ENCODE measurements around the gene MDC1.

MDC1 gene

DNA sequence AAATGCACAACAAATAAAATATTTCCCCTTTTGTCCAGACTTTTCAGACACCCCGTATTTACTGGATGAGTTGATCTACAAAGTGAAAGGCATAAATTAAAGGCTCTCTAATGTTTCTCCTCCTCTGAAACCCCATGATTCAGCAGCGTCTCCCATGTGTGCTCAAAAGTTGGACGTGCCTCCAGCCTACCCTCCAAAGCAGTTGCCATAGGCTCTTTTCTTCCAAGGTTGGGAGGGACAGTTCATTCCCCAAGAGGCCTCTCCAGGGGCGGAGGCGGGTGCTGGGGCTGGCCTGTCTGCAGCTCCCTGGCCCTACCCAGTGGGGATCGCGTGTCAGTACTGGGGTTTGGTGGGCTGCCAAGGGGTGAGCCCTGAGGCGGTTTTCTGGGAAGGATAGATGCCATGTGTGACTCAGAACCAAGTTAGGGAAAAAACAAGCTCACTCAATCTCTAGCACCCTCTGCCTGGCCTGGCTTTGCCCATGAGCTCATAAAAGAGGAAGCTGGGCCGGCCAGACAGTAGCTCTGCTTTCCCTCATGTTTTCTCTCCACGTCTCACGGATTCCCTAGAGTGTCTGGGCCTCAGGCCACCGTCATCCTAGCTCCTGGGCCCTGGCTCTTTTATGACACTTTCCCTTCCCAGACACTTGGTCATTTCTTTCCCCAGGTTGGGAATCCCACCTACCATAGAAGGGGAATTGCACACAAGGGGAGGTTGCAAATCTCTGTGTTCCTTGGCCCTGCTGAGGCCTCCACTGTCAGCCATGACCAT lies 35.3 kb upstream of the MDC1 start (continued):
- TF ChIP-seq, protein P1, sequence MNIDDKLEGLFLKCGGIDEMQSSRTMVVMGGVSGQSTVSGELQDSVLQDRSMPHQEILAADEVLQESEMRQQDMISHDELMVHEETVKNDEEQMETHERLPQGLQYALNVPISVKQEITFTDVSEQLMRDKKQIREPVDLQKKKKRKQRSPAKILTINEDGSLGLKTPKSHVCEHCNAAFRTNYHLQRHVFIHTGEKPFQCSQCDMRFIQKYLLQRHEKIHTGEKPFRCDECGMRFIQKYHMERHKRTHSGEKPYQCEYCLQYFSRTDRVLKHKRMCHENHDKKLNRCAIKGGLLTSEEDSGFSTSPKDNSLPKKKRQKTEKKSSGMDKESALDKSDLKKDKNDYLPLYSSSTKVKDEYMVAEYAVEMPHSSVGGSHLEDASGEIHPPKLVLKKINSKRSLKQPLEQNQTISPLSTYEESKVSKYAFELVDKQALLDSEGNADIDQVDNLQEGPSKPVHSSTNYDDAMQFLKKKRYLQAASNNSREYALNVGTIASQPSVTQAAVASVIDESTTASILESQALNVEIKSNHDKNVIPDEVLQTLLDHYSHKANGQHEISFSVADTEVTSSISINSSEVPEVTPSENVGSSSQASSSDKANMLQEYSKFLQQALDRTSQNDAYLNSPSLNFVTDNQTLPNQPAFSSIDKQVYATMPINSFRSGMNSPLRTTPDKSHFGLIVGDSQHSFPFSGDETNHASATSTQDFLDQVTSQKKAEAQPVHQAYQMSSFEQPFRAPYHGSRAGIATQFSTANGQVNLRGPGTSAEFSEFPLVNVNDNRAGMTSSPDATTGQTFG (tag by site-specific recombination; IDR thresholded peaks at IDR 0.05; ENCODE audit: borderline replicate concordance) = no peak
- peak; percentile 80; the same call in 1 of the 2 replicates for TF ChIP-seq KLF7 (tag by site-specific recombination; IDR thresholded peaks at IDR 0.05; ENCODE audit: borderline replicate concordance)
- no peak for TF ChIP-seq ZNF133 (tag by site-specific recombination; IDR thresholded peaks at IDR 0.05)
- TF ChIP-seq ZNF324 (tag by site-specific recombination; IDR thresholded peaks at IDR 0.05) = peak; percentile 58; the same call in 1 of the 2 replicates
- TF ChIP-seq ZNF157 (tag by site-specific recombination; IDR thresholded peaks at IDR 0.05) = no peak
- TF ChIP-seq, protein P2, sequence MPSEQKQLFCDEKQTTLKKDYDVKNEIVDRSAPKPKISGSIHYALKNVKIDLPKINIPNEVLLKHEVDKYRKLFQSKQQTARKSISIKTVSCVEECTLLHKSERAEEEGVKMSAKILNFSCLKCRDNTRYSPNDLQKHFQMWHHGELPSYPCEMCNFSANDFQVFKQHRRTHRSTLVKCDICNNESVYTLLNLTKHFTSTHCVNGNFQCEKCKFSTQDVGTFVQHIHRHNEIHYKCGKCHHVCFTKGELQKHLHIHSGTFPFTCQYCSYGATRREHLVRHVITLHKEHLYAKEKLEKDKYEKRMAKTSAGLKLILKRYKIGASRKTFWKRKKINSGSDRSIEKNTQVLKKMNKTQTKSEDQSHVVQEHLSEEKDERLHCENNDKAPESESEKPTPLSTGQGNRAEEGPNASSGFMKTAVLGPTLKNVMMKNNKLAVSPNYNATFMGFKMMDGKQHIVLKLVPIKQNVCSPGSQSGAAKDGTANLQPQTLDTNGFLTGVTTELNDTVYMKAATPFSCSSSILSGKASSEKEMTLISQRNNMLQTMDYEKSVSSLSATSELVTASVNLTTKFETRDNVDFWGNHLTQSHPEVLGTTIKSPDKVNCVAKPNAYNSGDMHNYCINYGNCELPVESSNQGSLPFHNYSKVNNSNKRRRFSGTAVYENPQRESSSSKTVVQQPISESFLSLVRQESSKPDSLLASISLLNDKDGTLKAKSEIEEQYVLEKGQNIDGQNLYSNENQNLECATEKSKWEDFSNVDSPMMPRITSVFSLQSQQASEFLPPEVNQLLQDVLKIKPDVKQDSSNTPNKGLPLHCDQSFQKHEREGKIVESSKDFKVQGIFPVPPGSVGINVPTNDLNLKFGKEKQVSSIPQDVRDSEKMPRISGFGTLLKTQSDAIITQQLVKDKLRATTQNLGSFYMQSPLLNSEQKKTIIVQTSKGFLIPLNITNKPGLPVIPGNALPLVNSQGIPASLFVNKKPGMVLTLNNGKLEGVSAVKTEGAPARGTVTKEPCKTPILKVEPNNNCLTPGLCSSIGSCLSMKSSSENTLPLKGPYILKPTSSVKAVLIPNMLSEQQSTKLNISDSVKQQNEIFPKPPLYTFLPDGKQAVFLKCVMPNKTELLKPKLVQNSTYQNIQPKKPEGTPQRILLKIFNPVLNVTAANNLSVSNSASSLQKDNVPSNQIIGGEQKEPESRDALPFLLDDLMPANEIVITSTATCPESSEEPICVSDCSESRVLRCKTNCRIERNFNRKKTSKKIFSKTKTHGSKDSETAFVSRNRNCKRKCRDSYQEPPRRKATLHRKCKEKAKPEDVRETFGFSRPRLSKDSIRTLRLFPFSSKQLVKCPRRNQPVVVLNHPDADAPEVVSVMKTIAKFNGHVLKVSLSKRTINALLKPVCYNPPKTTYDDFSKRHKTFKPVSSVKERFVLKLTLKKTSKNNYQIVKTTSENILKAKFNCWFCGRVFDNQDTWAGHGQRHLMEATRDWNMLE (tag by site-specific recombination; conservative IDR thresholded peaks at IDR 0.05; ENCODE audit: low read depth) = peak; percentile 35; the same call in 1 of the 2 replicates
- TF ChIP-seq BCL11A (tag by site-specific recombination; IDR thresholded peaks at IDR 0.05; ENCODE audit: low read depth) = peak; percentile 76; the same call in 1 of the 2 replicates
- no peak for TF ChIP-seq ZNF146 (tag by site-specific recombination; IDR thresholded peaks at IDR 0.05)
- no peak for TF ChIP-seq ZNF585B (tag by site-specific recombination; IDR thresholded peaks at IDR 0.05)
- no peak for TF ChIP-seq ZNF560 (tag by site-specific recombination; IDR thresholded peaks at IDR 0.05; ENCODE audit: borderline replicate concordance)
- TF ChIP-seq ZNF48 (tag by site-specific recombination; IDR thresholded peaks at IDR 0.05) = no peak
- TF ChIP-seq, protein P3, sequence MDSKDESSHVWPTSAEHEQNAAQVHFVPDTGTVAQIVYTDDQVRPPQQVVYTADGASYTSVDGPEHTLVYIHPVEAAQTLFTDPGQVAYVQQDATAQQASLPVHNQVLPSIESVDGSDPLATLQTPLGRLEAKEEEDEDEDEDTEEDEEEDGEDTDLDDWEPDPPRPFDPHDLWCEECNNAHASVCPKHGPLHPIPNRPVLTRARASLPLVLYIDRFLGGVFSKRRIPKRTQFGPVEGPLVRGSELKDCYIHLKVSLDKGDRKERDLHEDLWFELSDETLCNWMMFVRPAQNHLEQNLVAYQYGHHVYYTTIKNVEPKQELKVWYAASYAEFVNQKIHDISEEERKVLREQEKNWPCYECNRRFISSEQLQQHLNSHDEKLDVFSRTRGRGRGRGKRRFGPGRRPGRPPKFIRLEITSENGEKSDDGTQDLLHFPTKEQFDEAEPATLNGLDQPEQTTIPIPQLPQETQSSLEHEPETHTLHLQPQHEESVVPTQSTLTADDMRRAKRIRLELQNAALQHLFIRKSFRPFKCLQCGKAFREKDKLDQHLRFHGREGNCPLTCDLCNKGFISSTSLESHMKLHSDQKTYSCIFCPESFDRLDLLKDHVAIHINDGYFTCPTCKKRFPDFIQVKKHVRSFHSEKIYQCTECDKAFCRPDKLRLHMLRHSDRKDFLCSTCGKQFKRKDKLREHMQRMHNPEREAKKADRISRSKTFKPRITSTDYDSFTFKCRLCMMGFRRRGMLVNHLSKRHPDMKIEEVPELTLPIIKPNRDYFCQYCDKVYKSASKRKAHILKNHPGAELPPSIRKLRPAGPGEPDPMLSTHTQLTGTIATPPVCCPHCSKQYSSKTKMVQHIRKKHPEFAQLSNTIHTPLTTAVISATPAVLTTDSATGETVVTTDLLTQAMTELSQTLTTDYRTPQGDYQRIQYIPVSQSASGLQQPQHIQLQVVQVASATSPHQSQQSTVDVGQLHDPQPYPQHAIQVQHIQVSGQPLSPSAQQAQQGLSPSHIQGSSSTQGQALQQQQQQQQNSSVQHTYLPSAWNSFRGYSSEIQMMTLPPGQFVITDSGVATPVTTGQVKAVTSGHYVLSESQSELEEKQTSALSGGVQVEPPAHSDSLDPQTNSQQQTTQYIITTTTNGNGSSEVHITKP (tag by site-specific recombination; IDR thresholded peaks at IDR 0.05) = peak; percentile 93
- TF ChIP-seq ZNF433 (tag by site-specific recombination; IDR thresholded peaks at IDR 0.05; ENCODE audit: low read depth) = no peak
- TF ChIP-seq ZNF629 (tag by site-specific recombination; IDR thresholded peaks at IDR 0.05) = peak; percentile 96
- no peak for TF ChIP-seq ZNF670 (tag by site-specific recombination; IDR thresholded peaks at IDR 0.05; ENCODE audit: low read depth)
- TF ChIP-seq ZNF776 (tag by site-specific recombination; IDR thresholded peaks at IDR 0.05; ENCODE audit: borderline replicate concordance) = no peak
- TF ChIP-seq KLF10 (tag by site-specific recombination; IDR thresholded peaks at IDR 0.05) = peak; percentile 87
- peak; percentile 67 for TF ChIP-seq ZBTB10 (tag by site-specific recombination; IDR thresholded peaks at IDR 0.05)
- TF ChIP-seq ZNF366 (tag by site-specific recombination; conservative IDR thresholded peaks at IDR 0.05) = peak; percentile 98
- no peak for TF ChIP-seq REST (tag by site-specific recombination; IDR thresholded peaks at IDR 0.05)
- TF ChIP-seq OSR2 (tag by site-specific recombination; IDR thresholded peaks at IDR 0.05) = peak; percentile 98
